Measurements from ENCODE around the gene EYS.

EYS gene

GRCh38 chr6:65709099-65709830 is 2.2 kb upstream of the EYS start:
- no peak overlapping the region for H3K4me3 ChIP-seq (ENCODE audit: low read length)
- no peak overlapping the region for H3K4me2 ChIP-seq (ENCODE audit: low read depth, low read length)
- H3K9ac ChIP-seq (ENCODE audit: low read length) = no peak overlapping the region
- no peaks in the 10 kb centered on the region for H3K36me3 ChIP-seq (replicated peaks; ENCODE audit: insufficient read depth, low read length)
- no peaks in the 10 kb centered on the region for H3K27me3 ChIP-seq (replicated peaks; ENCODE audit: insufficient read depth, low read length)
- no peak overlapping the region for H2AFZ ChIP-seq (ENCODE audit: low read length)
- H3F3A ChIP-seq (ENCODE audit: insufficient read depth, low read length) = no peaks in the 10 kb centered on the region
- DNase-seq = no peak
- H3K9me2 ChIP-seq (replicated peaks; ENCODE audit: insufficient read depth, low read length) = no peaks in the 10 kb centered on the region
- no peaks in the 10 kb centered on the region for H3K4me1 ChIP-seq (ENCODE audit: low read length)
- H3K79me2 ChIP-seq (ENCODE audit: low read length) = no peaks in the 10 kb centered on the region
- H4K20me1 ChIP-seq (ENCODE audit: insufficient read depth, low read length) = no peaks in the 10 kb centered on the region
- no peaks in the 10 kb centered on the region for H3K9me3 ChIP-seq (replicated peaks; ENCODE audit: insufficient read depth, low read length)
- no peak overlapping the region for H3K27ac ChIP-seq (ENCODE audit: low read length)
- no peak for TF ChIP-seq CTCF (IDR thresholded peaks at IDR 0.05; ENCODE audit: low read length)

GRCh38 chr6:65708162-65708561 is 1.1 kb upstream of the EYS start:
- Histone ChIP-seq H3K4me1 (ENCODE audit: low read length) (no peaks in the 10 kb centered on the region), H3K9ac (ENCODE audit: low read length) (no peak overlapping the region), H4K20me1 (ENCODE audit: insufficient read depth, low read length) (no peaks in the 10 kb centered on the region), H3K9me3 (replicated peaks; ENCODE audit: insufficient read depth, low read length) (no peaks in the 10 kb centered on the region), H3K4me3 (ENCODE audit: low read length) (no peak overlapping the region), H3K27me3 (replicated peaks; ENCODE audit: insufficient read depth, low read length) (no peaks in the 10 kb centered on the region), H3K79me2 (ENCODE audit: low read length) (no peaks in the 10 kb centered on the region), H2AFZ (ENCODE audit: low read length) (no peak overlapping the region), H3K9me2 (replicated peaks; ENCODE audit: insufficient read depth, low read length) (no peaks in the 10 kb centered on the region), H3K36me3 (replicated peaks; ENCODE audit: insufficient read depth, low read length) (no peaks in the 10 kb centered on the region), H3K4me2 (ENCODE audit: low read depth, low read length) (no peak overlapping the region), H3F3A (ENCODE audit: insufficient read depth, low read length) (no peaks in the 10 kb centered on the region), H3K27ac (ENCODE audit: low read length) (no peak overlapping the region)
- no peak for TF ChIP-seq EZH2 (optimal IDR thresholded peaks at IDR 0.05; ENCODE audit: low read depth, low read length)
- no peak for TF ChIP-seq CTCF (IDR thresholded peaks at IDR 0.05; ENCODE audit: low read length)
- no peak for TF ChIP-seq EZH2phosphoT487 (IDR thresholded peaks at IDR 0.05; ENCODE audit: low read length)
- no peak for DNase-seq

- Histone ChIP-seq H3K9me3 (replicated peaks; ENCODE audit: insufficient read depth, low read length) (no peaks in the 10 kb centered on the region), H3K4me3 (ENCODE audit: low read length) (no peak overlapping the region), H3F3A (ENCODE audit: insufficient read depth, low read length) (no peaks in the 10 kb centered on the region), H3K4me2 (ENCODE audit: low read depth, low read length) (no peak overlapping the region), H3K27me3 (replicated peaks; ENCODE audit: insufficient read depth, low read length) (no peaks in the 10 kb centered on the region), H2AFZ (ENCODE audit: low read length) (no peak overlapping the region), H3K27ac (ENCODE audit: low read length) (no peak overlapping the region), H3K9ac (ENCODE audit: low read length) (no peak overlapping the region), H3K36me3 (replicated peaks; ENCODE audit: insufficient read depth, low read length) (no peaks in the 10 kb centered on the region), H3K79me2 (ENCODE audit: low read length) (no peaks in the 10 kb centered on the region), H3K4me1 (ENCODE audit: low read length) (no peaks in the 10 kb centered on the region), H4K20me1 (ENCODE audit: insufficient read depth, low read length) (no peaks in the 10 kb centered on the region), H3K9me2 (replicated peaks; ENCODE audit: insufficient read depth, low read length) (no peaks in the 10 kb centered on the region)
- TF ChIP-seq EZH2 (optimal IDR thresholded peaks at IDR 0.05; ENCODE audit: low read depth, low read length) (no peak), EZH2phosphoT487 (IDR thresholded peaks at IDR 0.05; ENCODE audit: low read length) (no peak), CTCF (IDR thresholded peaks at IDR 0.05; ENCODE audit: low read length) (no peak)
- DNase-seq = no peak
Measured at GRCh38 chr6:65706436-65706835, 590 bp downstream of the EYS start.

Data from MM.1S (cell line).